ENCODE data around the gene ZBTB37. TPM values are rescaled to one million over a fixed set of nuclear protein-coding genes. Genes with fewer than 3 reads are reported as not detected.

Gene ZBTB37
- 4.6 and 7.0 TPM in 2 replicates for total RNA-seq

GRCh38 chr1:173868266-173869020, at the start of gene ZBTB37:
Gene ZBTB37, plus strand, starts transcription at chr1:173868380. Its CDS starts 1,846 bp downstream, at chr1:173870226.

GRCh38 chr1:173824315-173825081, 43.7 kb upstream of the ZBTB37 start, which contains the start of the genes CENPL and DARS2:
Gene CENPL, minus strand, starts transcription at chr1:173824883. Its CDS starts 13,584 bp downstream, at chr1:173811299.
Gene DARS2, plus strand, starts transcription at chr1:173824673. Its CDS starts 557 bp downstream, at chr1:173825230.

GRCh38 chr1:173867753-173868265, 371 bp upstream of the ZBTB37 start, which contains the start of gene GAS5:
Gene GAS5, minus strand, starts transcription at chr1:173867989.

GRCh38 chr1:173917149-173917548, 49.0 kb downstream of the ZBTB37 start, which contains the start of gene SERPINC1:
Gene SERPINC1, minus strand, starts transcription at chr1:173917327. Its CDS starts 68 bp downstream, at chr1:173917259.

Small RNA genes within 50 kb of the gene (small RNA-seq; reads per million reads assigned to genes)
- 0.29 reads per million for gene RNA5SP67 (ENCODE audit: low replicate concordance)

Other genes with a start within 250 kb of the ZBTB37 start
- not detected in 2 replicates for gene TEX50, start 233.0 kb upstream of the ZBTB37 start, total RNA-seq
- 0.22 and 0.29 TPM in 2 replicates for gene ANKRD45, start 198.5 kb upstream of the ZBTB37 start, total RNA-seq
- gene KLHL20, start 153.4 kb upstream of the ZBTB37 start, total RNA-seq, result 23.2 and 30.6 TPM in 2 replicates
- 16.9 and 32.9 TPM in 2 replicates for gene DARS2, start 43.7 kb upstream of the ZBTB37 start, total RNA-seq
- 3.1 and 28.8 TPM in 2 replicates for gene CENPL, start 43.5 kb upstream of the ZBTB37 start, total RNA-seq
- 261 and 433 TPM in 2 replicates for gene GAS5, start 391 bp upstream of the ZBTB37 start, total RNA-seq
- 0.43 TPM in 1 of 2 replicates, not detected in the other for gene SERPINC1, start 48.9 kb downstream of the ZBTB37 start, total RNA-seq
- gene RC3H1, start 154.0 kb downstream of the ZBTB37 start, total RNA-seq, result 22.5 and 35.1 TPM in 2 replicates